GM19351 (cell line): Measurements from ENCODE around the gene SOCS3.

Source experiments
- ATAC-seq: cut with Tn5 transposase; IDR thresholded peaks from one replicate; pipeline ENCODE4 v1.9.1; 2021; ENCODE audit warnings: mild to moderate bottlenecking, moderate library complexity; ENCODE audit not compliant: unreplicated experiment

The SOCS3 gene

DNA sequence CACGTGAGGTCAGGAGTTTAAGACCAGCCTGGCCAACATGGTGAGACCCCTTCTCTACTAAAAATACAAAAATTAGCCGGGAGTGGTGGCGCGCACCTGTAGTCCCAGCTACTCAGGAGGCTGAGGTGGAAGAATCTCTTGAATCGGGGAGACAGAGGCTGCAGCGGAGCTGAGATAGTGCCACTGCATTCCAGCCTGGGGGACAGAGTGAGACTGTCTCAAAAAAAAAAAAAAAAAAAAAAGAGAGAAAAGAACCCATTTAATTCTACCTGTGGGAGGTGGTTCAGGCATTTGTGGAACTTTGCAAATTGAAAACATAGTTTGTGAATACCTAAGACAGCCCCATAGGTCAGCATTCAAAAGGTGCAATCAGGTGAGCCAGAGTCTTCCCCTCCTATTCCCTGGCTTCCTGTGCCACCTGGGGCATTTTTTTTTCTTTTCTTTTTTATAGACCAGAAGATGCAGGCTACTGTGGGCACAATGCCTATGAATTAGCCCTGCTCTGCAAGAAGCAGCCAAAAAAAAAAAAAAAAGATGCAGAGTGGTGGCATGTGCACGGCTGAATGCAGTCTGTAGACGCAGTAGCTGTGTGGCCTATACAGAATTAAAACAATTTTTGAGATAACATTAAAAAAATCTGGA lies 9.1 kb upstream of the SOCS3 start:
- no peak for ATAC-seq

DNA sequence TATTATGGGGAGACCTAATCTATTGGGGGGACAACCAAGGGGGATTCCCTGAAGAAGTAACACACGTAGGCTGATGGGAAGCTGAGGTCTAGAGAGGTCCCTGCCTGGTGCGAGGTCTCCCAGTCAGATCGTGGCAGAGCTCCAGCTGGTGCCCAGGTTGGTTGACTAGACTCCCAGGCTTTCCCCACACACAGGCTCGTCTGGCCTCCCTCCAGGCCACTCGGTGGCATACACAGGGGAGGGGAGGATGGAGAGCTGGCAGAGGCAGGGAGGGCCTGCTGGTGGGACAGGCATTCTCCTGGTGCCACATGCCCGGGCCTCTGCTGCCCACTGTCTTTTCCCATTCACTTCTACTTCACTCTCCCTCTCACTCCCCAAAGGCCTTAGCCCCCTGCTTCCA lies 8.5 kb upstream of the SOCS3 start:
- ATAC-seq, result no peak

DNA sequence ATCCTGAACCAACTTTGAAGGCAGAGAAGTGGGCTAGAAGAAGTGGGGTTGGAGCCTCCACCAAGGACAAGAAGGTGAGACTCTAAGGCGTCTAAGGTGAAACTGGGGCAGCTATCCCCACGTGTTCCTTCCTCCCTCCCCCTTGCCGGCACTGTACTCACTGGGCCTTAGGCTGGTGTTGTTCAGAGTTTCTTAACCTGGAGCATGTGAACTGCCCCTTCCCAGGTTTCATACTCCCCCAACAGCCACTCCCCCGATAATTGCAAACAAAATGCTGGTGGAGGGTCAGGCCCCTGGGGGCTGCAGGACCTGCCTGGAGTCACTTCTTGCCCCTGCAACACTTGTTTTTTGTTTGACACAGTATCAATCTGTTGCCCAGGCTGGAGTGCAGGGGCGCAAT lies 7.3 kb upstream of the SOCS3 start:
- ATAC-seq, result no peak

DNA sequence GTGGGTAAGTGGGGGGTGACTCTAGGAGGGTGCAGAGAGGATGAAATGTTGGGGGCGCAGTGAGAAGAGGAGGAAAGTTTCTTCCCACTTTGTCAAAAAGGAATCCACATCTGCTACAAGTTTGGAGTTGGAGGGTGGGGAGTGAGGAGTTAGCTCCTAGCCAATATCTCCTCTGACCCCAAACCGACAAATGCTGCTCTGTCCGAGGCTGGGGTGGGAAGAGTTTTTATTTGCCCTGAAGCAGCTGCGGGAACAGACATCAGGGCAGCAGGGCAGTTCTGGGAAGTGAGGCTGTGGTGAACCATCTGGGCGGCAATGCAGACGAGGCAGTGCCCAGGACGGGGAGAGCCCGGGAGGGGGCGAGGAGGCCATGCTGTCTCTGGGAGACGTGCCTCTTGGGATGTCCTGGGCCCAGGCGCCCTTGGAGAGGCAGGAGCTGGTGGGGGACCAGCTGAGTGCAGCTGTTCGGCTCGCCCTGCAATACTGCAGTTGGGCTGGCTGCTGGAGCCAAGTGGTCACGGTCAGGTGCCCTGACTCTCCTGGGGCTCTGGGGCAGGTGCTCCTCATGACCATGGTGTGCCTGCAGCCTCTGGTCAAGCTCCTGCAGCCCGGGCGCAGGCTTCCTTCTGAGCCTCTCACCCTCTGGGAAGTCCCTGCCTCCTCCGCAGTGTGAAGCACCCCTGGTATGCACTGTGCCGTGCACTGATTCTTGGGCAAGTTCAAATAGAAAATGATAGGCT lies 6.4 kb upstream of the SOCS3 start:
- no peak for ATAC-seq

- no peak for ATAC-seq
Measured at GRCh38 chr17:78365561-78366108, 5.8 kb upstream of the SOCS3 start.

- no peak for ATAC-seq
Measured at GRCh38 chr17:78364436-78365281, 4.8 kb upstream of the SOCS3 start.

DNA sequence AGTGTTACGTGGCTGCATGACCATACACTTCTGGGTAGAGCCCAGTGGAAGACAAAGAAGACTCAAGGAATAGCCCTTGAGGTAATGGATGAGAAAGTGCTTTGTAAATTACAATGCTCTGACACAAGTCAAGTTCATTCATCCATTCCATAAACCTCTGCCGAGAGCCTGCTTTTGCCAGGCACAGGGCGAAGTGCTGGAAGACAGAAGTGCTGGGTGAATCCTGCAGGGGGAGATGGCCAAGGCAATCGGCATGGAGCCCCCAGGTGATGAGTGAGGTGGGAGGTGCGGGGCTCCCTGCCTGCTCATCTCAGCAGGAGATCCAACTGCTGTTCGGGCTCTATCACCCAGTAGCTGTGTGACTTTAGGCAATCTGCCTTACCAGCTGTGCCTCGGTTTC lies 2.8 kb upstream of the SOCS3 start:
- ATAC-seq, result no peak

DNA sequence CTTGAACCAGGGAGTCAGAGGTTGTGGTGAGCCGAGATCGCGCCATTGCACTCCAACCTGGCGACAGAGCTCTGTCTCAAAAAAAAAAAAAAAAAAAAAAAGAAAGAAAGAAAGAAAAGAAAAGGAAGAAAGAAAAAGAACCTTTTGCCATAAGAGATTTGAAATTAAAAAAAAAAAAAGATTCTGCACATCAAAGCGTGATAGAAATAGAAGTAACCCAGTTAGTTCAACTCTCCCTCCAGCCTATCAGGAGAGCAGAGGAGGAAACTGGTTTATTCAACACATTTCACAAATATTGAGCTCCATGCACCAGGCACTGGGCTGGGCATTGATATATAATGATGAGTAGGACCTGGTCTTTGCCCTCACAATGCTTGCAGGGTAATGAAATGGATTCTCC lies 2.4 kb upstream of the SOCS3 start:
- ATAC-seq, result no peak

- ATAC-seq, result no peak
Measured at GRCh38 chr17:78361225-78361701, 1.4 kb upstream of the SOCS3 start.

GRCh38 chr17:78360371-78361224 lies 721 bp upstream of the SOCS3 start:
- peak; percentile 16 for ATAC-seq

DNA sequence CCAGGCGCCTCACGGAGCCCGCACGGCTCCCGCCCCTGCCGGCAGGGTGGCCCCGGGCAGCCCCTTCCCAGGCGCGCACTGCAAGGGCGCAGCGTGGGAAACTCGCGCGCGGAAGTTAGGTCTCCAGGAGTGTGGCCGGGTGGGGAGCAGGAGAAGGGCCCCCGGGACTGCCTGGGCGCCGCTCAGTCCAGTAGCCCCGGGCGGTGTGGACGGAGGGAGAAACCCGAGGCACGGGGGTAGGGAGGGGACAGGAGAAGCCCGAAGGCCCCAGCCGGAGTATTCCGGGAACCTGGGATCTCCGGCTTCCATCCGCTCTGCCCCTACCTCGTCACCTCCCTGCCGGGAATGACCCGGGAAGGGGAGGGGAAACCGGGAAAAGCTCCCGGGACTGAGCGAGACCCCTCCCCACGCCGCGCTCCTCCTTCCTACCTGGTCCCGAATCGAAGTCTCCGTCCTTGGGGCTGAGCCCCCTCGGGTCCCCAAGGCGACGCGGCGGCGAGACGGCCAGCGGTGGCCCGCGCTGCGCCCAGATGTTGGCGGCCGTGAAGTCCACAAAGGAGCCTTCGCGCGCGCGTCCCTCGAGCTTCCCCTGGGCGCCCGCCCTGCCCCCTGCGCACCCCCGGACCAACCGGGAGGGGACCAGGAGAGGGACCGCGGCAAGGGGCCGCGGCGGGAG lies 418 bp downstream of the SOCS3 start:
- ATAC-seq, result peak; percentile 6

DNA sequence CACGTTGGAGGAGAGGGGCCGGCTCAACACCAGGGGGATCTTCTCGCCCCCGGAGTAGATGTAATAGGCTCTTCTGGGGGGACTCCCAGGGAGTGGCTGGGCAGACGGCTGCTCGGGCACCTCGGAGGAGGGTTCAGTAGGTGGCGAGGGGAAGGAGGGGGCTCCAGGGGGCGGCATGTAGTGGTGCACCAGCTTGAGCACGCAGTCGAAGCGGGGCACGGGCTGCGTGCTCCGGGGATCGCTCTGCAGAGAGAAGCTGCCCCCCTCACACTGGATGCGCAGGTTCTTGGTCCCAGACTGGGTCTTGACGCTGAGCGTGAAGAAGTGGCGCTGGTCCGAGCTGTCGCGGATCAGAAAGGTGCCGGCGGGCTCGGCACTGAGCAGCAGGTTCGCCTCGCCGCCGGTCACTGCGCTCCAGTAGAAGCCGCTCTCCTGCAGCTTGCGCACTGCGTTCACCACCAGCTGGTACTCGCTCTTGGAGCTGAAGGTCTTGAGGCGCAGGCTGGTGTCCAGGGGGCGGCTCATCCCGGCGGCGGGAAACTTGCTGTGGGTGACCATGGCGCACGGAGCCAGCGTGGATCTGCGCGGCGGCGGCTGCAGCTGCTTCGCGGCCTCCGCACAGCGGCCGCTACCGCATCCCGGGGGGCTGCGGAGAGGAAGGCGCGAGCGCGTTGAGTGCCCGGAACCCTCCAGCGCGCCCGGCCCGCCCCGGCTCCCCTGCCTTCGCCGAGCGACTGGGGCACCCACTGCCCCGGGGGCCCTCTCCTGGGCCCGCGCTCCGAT lies 1.1 kb downstream of the SOCS3 start:
- ATAC-seq, result no peak

DNA sequence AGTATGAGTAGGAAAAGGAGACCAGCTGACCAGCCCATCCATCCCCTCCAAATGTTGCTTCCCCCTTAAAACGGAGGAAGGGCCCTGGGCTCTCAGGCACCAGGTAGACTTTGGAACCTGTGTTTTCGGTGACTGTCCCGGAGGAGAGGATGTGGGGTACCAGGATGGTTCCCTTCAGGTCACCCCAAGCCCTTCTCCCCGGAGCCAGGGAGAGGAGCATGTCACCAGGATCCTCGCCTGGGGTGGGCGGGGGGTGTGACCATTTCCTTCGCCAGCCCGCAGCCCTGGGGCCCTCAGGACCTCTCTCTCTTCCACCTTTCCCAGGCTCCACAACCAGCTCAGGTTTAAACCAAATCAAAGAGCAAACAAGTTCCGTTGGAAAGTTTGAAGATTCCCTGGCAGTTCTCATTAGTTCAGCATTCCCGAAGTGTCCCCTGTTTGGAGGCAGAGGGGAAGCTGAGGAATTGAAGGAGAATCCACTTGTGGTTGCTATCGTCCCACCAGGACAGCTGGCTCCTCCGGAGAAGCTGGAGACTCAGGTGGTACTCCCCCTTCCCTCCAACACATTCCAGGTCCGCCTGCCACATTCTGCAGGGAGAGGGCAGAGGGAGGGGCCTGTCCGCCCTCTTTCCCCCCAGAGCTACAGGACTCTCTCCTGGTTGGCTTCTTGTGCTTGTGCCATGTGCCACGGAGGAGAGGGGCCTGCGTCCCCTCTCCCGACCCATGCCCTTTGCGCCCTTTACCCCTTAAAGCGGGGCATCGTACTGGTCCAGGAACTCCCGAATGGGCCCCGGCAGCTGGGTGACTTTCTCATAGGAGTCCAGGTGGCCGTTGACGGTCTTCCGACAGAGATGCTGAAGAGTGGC lies 2.0 kb downstream of the SOCS3 start:
- ATAC-seq, result no peak

DNA sequence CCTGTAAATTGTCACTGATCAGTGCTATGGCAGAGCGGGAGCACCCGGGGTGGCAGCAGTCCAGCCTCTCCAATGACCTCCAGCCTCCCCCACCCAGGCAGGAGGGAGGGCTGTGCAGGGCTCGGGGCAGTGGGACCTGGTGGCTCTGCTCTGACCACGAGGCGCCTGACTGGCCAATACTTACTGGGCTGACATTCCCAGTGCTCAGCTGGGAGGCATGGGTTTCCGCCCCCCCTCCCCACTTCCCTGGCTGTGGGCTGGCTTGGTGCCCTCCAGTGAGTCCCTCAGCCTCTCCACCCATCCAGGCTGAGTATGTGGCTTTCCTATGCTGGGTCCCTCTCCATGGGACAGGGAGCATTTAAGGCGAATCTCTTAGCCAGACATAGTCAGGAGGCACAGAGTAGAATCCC lies 2.7 kb downstream of the SOCS3 start:
- ATAC-seq, result no peak

DNA sequence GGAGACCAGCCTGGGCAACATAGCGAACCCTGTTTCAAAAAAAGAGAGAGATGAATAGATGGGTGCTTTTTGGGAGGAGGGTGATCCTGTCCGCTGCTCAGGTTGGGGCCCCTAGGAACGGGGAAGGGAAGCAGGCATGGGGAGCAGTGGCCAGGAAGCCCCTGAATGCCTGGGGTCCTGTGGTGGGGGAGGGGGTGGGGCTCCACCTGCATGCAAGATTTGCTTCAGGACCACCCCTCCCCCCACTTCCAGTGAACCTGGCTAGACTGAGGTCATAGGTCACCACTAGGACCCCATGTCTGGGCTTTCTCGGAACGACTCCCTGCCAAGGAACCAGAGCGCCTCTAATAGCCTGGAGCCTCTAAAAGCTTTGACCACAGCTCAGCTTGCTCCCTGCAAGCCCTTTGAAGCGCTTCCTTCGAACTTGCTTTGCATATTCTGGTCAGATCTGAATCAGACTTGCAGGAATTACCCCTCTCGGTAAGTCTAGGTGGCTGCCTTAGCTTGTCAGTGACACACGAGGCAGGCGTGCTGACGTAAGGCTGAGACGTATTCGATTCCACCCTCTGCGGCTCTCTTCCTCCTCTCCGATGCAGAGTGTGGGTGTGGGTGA lies 3.7 kb downstream of the SOCS3 start:
- peak; percentile 65 for ATAC-seq

- no peak for ATAC-seq
Measured at GRCh38 chr17:78355701-78356100, 4.2 kb downstream of the SOCS3 start.

DNA sequence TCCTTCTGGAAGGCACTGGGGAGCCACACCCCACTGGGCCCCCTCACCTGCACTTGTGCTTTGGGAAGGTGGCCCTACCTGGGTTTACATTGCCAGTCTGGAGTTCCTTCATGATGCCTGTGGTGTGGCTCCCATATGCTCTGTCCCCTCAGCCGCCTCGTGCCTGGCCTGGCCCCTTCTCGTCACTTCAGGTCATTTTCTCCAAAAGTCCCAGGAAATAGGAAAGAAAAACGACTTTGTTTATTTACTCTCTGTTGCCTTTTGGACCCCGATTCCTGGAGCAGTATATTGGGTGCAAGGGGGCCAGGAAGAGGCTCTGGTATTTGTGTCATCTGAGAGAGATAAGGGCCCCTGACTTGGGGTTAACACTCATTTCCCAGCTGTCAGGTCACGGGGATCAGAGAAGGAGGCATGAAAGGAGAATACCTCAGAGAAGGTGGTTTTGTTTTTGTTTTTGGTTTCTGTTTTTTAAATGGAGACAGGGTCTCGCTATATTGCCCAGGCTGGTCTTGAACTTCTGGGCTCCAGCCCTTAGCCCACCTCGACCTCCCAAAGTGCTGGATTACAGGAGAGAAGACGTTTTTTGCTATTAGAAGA lies 4.7 kb downstream of the SOCS3 start:
- no peak for ATAC-seq
